NCI-H2171 (cell line): Measurements from ENCODE around the gene ATF6B.
"Not testable (repeated sequence)": the region's sequence is repeated elsewhere in the genome, so short reads cannot be mapped to it uniquely, and the experiment has no call there.

ENCODE experiments used
- DNase-seq: peaks from one replicate; lab custom pipeline; 2025; lab: John Stamatoyannopoulos, UW

The ATF6B gene

GRCh38 chr6:32081168-32081990, 46.7 kb downstream of the ATF6B start:
- no peak for DNase-seq

GRCh38 chr6:32079566-32080290, 48.3 kb downstream of the ATF6B start:
- DNase-seq = no peak

DNA sequence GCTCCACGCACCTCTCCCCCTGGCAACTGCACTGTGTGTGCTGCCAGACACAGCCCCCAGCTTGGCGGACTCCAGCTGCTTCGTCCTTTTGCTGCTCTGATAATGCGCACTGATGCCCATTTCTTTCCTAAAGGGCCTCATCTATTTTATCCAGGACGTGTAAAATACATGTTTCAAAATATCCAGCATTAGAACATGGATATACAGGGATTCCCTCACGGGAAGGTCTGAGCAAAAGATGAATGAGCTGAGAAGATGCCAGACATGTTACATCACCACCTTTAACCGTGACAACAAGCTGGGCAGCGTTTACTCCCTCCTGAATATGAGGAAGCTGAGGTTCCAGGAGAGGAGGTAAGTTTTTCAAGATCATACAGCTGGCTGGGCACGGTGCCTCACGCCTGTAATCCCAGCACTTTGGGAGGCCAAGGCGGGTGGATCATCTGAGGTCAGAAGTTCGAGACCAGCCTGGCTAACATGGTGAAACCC, 51.7 kb downstream of the ATF6B start:
- no peak for DNase-seq

DNA sequence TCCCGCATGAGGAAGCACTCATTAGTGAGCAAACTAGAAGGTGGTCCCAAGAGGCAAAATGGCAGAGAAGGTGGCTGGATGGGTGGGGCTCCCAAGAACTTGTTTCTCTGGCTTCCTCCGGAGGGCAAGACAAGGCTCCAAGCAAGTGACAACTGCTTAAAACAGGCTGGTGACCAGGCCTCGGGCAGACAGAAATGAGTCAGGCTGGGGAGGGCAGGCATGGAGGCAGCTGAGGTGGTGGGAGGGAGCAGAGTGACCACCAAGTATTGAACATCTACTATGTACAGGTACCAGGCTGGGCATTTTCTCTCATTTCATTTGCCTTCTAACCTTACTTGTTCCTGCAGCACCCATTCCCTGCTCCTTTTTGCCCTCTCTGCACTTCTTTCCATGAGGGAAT, 52.3 kb downstream of the ATF6B start:
- DNase-seq = no peak

- DNase-seq = no peak
These were observed 53.0 kb downstream of the ATF6B start for GRCh38 chr6:32074996-32075532.

- no peak for DNase-seq
These were observed 54.4 kb downstream of the ATF6B start for GRCh38 chr6:32073613-32074012.

DNA sequence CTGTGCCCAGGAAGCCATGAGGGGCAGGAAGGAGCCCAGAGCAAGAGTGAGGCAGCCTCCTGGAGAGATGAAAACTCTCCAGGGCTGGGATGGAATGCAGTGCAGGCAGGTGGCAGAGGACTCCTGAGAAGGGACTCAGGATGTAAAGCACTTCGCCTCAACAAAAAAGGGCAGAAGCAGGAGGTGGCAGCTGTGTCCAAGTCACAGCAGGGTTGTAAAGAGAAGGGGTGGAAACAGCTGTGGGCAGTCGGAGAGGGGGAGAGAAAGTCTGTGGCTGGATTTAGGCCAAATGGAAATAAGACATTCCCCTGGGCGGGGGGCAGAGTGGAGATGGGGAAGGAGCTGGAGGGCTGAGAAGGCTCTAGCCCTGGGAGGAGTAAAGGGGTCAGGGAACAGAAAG, 54.9 kb downstream of the ATF6B start:
- peak; percentile 4 for DNase-seq

- no peak for DNase-seq
These were observed 57.1 kb downstream of the ATF6B start for GRCh38 chr6:32070814-32071543.

DNA sequence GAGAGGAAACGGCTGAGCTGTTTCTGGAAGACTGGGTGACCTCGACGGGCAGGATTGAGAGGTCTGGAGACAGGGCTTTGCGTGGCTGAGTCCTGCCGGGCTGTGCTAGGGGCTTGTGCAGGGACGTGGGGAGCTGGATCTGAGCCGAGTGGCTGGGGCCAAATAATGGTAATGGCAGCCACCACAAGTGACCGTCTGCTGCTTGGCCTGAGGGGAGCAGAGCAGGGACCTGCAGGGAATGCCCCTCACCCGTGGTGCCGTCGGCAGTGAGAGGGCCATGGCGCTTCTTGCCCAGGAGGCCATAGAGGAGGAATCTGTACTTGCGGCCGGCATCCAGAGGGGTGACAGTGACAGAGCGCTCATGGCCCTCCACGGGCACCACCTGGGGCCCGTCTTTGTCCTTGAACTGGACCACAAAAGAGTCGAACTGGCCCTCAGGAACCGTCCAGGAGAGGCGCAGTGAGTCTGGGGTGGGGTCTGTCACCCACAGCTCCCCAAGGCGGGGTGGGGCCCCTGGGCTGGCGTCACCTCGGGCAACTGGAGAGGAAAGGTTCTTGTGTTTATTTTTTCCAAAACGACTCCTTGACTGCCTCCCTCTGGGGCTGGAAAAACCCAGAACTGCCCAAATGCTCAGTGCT, 58.0 kb downstream of the ATF6B start:
- DNase-seq = no peak

- DNase-seq = no peak
These were observed 58.6 kb downstream of the ATF6B start for GRCh38 chr6:32069460-32069859.

GRCh38 chr6:32068867-32069266, 59.2 kb downstream of the ATF6B start:
- DNase-seq = peak; percentile 9

DNA sequence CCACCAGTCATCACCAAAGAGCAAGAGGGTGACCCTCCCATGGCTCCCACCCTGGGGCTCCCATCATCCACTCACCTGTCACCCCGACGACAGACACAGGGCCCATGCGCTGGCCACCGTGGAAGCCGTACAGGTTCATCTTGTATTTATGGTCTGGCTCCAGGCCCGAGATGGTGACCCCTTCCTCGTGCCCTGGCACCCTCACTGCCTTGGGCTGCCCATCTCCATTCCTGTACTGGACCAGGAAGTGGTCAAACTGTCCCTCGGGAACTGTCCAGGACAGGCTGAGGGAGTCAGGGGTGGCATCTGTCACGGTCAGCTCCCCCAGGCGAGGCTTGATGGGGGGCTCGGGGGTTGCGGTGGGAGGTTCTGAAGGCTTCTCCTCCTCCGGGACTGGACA, 59.7 kb downstream of the ATF6B start:
- DNase-seq = not testable (repeated sequence)

- not testable (repeated sequence) for DNase-seq
These were observed 60.5 kb downstream of the ATF6B start for GRCh38 chr6:32067521-32067920.
